ENCODE results near the gene TMEM184A. TPM values are rescaled to one million over a fixed set of nuclear protein-coding genes. Genes with fewer than 3 reads are reported as not detected.

The TMEM184A gene
- total and polyA plus RNA-seq, 2 of the 4 experiments (the other 2 are of a cell fraction) = 0.36 to 1.9 TPM

DNA sequence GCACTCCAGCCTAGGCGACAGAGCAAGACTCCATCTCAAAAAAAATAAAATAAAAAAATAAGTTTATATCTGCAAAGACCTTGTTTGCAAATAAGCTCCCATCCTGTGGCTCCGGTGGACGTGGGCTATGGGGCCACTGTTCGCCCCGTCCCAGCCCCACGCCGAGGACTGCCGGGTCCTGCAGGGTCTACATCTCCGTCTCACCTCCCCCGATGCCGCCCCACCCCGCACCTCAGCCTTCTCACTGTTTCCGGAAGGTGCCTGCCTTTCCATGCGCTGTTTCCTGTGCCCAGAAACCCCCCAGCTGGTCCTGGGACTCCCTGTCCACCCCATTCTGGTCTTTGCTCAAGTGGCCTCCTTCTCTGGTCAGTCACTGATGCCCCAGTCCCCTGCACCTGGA is 46.8 kb downstream of the TMEM184A start:
- Histone ChIP-seq H3K4ac (ENCODE audit: low read depth, low read length) (no peak overlapping the region), H3K18ac (ENCODE audit: low read depth, low read length) (no peak overlapping the region), H2AFZ (replicated peaks; ENCODE audit: low read length, poor library complexity) (no peak overlapping the region), H2BK15ac (ENCODE audit: low read depth, low read length) (no peak overlapping the region), H3K79me1 (ENCODE audit: low read depth in 1 of 2, low read length in 2 of 2) (peaks cover 0 to 8% of the 10 kb centered on the region in 2 experiments; a peak in 1 of 4 replicates), H3K56ac (ENCODE audit: extremely low read depth, insufficient read depth, low read length) (no peak overlapping the region), H3K9me1 (ENCODE audit: insufficient read depth, low read length) (no peaks in the 10 kb centered on the region), H3K23ac (ENCODE audit: low read depth, low read length) (no peak overlapping the region), H2BK20ac (ENCODE audit: low read depth, low read length) (no peak overlapping the region), H3K27me3 (ENCODE audit: control insufficient read depth, insufficient read depth, low read length) (no peaks in the 10 kb centered on the region), H3K14ac (replicated peaks; ENCODE audit: low read depth, low read length) (no peak overlapping the region), H3K4me2 (ENCODE audit: low read depth, low read length) (no peak overlapping the region), H3K9ac (ENCODE audit: low read depth, low read length) (no peak overlapping the region), H2BK5ac (ENCODE audit: low read depth, low read length, poor library complexity, severe bottlenecking) (no peak overlapping the region), H2AK5ac (ENCODE audit: low read depth, low read length) (no peak overlapping the region), H3K27ac (ENCODE audit: insufficient read depth, low read length) (no peak overlapping the region), H3K9me3 (ENCODE audit: control insufficient read depth, insufficient read depth, low read length) (no peaks in the 10 kb centered on the region), H3K4me1 (ENCODE audit: control insufficient read depth, insufficient read depth, low read length) (peaks cover 5% of the 10 kb centered on the region; the same call in 1 of the 2 replicates), H2BK120ac (ENCODE audit: low read depth, low read length) (no peak overlapping the region), H4K20me1 (ENCODE audit: insufficient read depth, low read length) (no peaks in the 10 kb centered on the region), H3K4me3 (ENCODE audit: insufficient read depth, low read depth, low read length) (no peak overlapping the region), H4K8ac (ENCODE audit: low read depth in 2 of 2, low read length in 2 of 2) (no peak overlapping the region), H4K91ac (ENCODE audit: insufficient read depth, low read depth, low read length) (no peak overlapping the region), H4K5ac (ENCODE audit: low read depth, low read length) (no peak overlapping the region), H2AK9ac (replicated peaks; ENCODE audit: low read depth, low read length, poor library complexity) (no peak overlapping the region), H3K36me3 (ENCODE audit: control insufficient read depth, insufficient read depth, low read length) (no peaks in the 10 kb centered on the region)
- DNase-seq = no peak
- dilution Hi-C loops (cut with HindIII; ENCODE audit: low sequenced_read_pairs, unreplicated experiment) (no loop called here), in situ Hi-C loops (cut with MboI; ENCODE audit: low sequenced_read_pairs) (no loop called here), intact Hi-C loops (cut with micrococcal nuclease) (no loop called here)
- WGBS, 2 experiments (ENCODE audit: extremely low coverage in 2 of 2, insufficient read length in 1 of 2) = 88% methylated on average over 8 of the region's 14 CpGs; no CpG with 5 or more reads in 1 of the 2 experiments
- no peak for TF ChIP-seq RFX5 (IDR thresholded peaks at IDR 0.05; ENCODE audit: low read depth, low read length)
- BruUV-seq (replicated peaks) = no TSS peak
- POLR2A ChIA-PET (ENCODE audit: unreplicated experiment) = no interaction called here
- ATAC-seq (ENCODE audit: low read depth) = no peak
- CTCF ChIA-PET = interaction anchor here (1.0 kb wide), 1 partner anchor 50 kb away, joined by 3 read pairs; no protein-coding TSS in a partner anchor
